OCI-LY3 (cell line): ENCODE results near the gene ZBTB7C.

Experiments used
- H2AFZ ChIP-seq: fragments of 200-600, 300-600 bp; shearing (Covaris generic); 2 replicates; pipeline ENCODE4 v1.6.0; 2014; ENCODE audit warnings: antibody characterized with exemption, low read depth, low read length
- H3K27ac ChIP-seq: fragments of 200-600, 300-600 bp; sonication (generic); 2 replicates; pipeline ENCODE4 v1.5.1; 2014; ENCODE audit warnings: mild to moderate bottlenecking, low read length, moderate library complexity, mixed read lengths
- H3K27me3 ChIP-seq: fragments of 200-600, 300-600 bp; sonication (generic); 2 replicates; pipeline ENCODE4 v1.6.1; 2014; ENCODE audit warnings: low read depth, low read length, mixed read lengths
- H3K36me3 ChIP-seq: fragments of 200-600, 300-600 bp; sonication (generic); replicated peaks from 2 replicates; pipeline ENCODE3; 2014; ENCODE audit warnings: low read depth, low read length, mixed read lengths
- H3K4me1 ChIP-seq: fragments of 300-600, 200-600 bp; sonication (generic); 2 replicates; pipeline ENCODE4 v1.6.1; 2014; ENCODE audit warnings: low read length, mixed read lengths
- H3K4me2 ChIP-seq: fragments of 200-600, 300-600 bp; sonication (generic); 2 replicates; pipeline ENCODE4 v1.6.1; 2014; ENCODE audit warnings: low read length, mixed read lengths
- H3K4me3 ChIP-seq: fragments of 300-600, 200-600 bp; sonication (generic); 2 replicates; pipeline ENCODE4 v1.5.1; 2014; ENCODE audit warnings: antibody characterized with exemption, mild to moderate bottlenecking, low read length, moderate library complexity
- H3K79me2 ChIP-seq: fragments of 300-600, 200-600 bp; shearing (Covaris generic); 2 replicates; pipeline ENCODE4 v1.6.1; 2014; ENCODE audit warnings: mild to moderate bottlenecking, low read length, mixed read lengths
- H3K9ac ChIP-seq: fragments of 300-600, 200-600 bp; shearing (Covaris generic); 2 replicates; pipeline ENCODE4 v1.6.0; 2014; ENCODE audit warnings: mild to moderate bottlenecking, low read length, moderate library complexity
- H3K9me3 ChIP-seq: fragments of 200-600, 300-600 bp; shearing (Covaris generic); 2 replicates; pipeline ENCODE4 v1.6.1; 2014; ENCODE audit warnings: low read length, mixed read lengths; ENCODE audit not compliant: insufficient read depth
- H4K20me1 ChIP-seq: fragments of 200-600, 300-600 bp; sonication (generic); 2 replicates; pipeline ENCODE4 v1.6.1; 2016; ENCODE audit warnings: low read length, mixed read lengths; ENCODE audit not compliant: insufficient read depth
- CTCF ChIP-seq: fragments of 200-600, 300-600 bp; sonication (generic); IDR thresholded peaks from 2 replicates; pipeline ENCODE4 v1.5.1; 2014; ENCODE audit warnings: antibody characterized with exemption, low read length, low read depth
- EZH2phosphoT487 ChIP-seq: fragments of 200-600 bp; shearing (Covaris generic); IDR thresholded peaks from 2 replicates; pipeline ENCODE4 v1.6.1; 2018; ENCODE audit warnings: antibody characterized with exemption, mixed run types, low read depth

Gene ZBTB7C

GRCh38 chr18:48051945-48052840, 357.0 kb downstream of the ZBTB7C start:
- Histone ChIP-seq H3K9me3 (no peaks in the 10 kb centered on the region), H3K9ac (no peak overlapping the region), H3K4me3 (no peak overlapping the region), H2AFZ (no peak overlapping the region), H3K4me2 (no peak overlapping the region), H4K20me1 (no peaks in the 10 kb centered on the region), H3K27ac (no peak overlapping the region), H3K27me3 (peaks cover 80% of the 10 kb centered on the region), H3K79me2 (no peaks in the 10 kb centered on the region), H3K4me1 (no peaks in the 10 kb centered on the region), H3K36me3 (no peaks in the 10 kb centered on the region)
- TF ChIP-seq EZH2phosphoT487 (no peak), CTCF (no peak)

GRCh38 chr18:48050176-48050575, 359.0 kb downstream of the ZBTB7C start:
- no peak overlapping the region for H3K4me2 ChIP-seq
- H3K9me3 ChIP-seq: no peaks in the 10 kb centered on the region
- no peak for TF ChIP-seq CTCF
- no peak for TF ChIP-seq EZH2phosphoT487
- no peaks in the 10 kb centered on the region for H3K79me2 ChIP-seq
- H3K4me1 ChIP-seq: no peaks in the 10 kb centered on the region
- peaks cover 84% of the 10 kb centered on the region for H3K27me3 ChIP-seq
- no peaks in the 10 kb centered on the region for H4K20me1 ChIP-seq
- no peak overlapping the region for H3K9ac ChIP-seq
- H3K4me3 ChIP-seq: no peak overlapping the region
- no peak overlapping the region for H2AFZ ChIP-seq
- H3K27ac ChIP-seq: no peak overlapping the region
- H3K36me3 ChIP-seq: no peaks in the 10 kb centered on the region

GRCh38 chr18:48049757-48050156, 359.4 kb downstream of the ZBTB7C start:
- H4K20me1 ChIP-seq: no peaks in the 10 kb centered on the region
- no peak overlapping the region for H3K4me2 ChIP-seq
- no peak overlapping the region for H3K4me3 ChIP-seq
- H3K79me2 ChIP-seq: no peaks in the 10 kb centered on the region
- H3K4me1 ChIP-seq: no peaks in the 10 kb centered on the region
- H3K9ac ChIP-seq: no peak overlapping the region
- H3K27me3 ChIP-seq: peaks cover 83% of the 10 kb centered on the region
- no peak overlapping the region for H2AFZ ChIP-seq
- TF ChIP-seq CTCF (no peak), EZH2phosphoT487 (no peak)
- H3K27ac ChIP-seq: no peak overlapping the region
- no peaks in the 10 kb centered on the region for H3K9me3 ChIP-seq
- no peaks in the 10 kb centered on the region for H3K36me3 ChIP-seq

- Histone ChIP-seq H3K4me3 (no peak overlapping the region), H3K9ac (no peak overlapping the region), H3K27ac (no peak overlapping the region), H3K79me2 (no peaks in the 10 kb centered on the region), H3K4me1 (no peaks in the 10 kb centered on the region), H4K20me1 (no peaks in the 10 kb centered on the region), H3K36me3 (no peaks in the 10 kb centered on the region), H3K9me3 (peaks cover 2% of the 10 kb centered on the region; the same call in 1 of the 2 replicates), H3K27me3 (peaks cover 81% of the 10 kb centered on the region), H2AFZ (no peak overlapping the region), H3K4me2 (no peak overlapping the region)
- no peak for TF ChIP-seq CTCF
- no peak for TF ChIP-seq EZH2phosphoT487
These were observed 360.9 kb downstream of the ZBTB7C start for GRCh38 chr18:48048251-48048650.
